WI38 (cell line): Measurements from ENCODE around the gene MRC2.

Experiments used
- H3K4me3 ChIP-seq: 2 replicates; pipeline ENCODE4 v1.5.1; 2011; ENCODE audit warnings: low read depth, mild to moderate bottlenecking, control low read depth, low read length
- CTCF ChIP-seq: IDR thresholded peaks from 2 replicates; pipeline ENCODE4 v1.5.1; 2012; ENCODE audit warnings: low read depth, mild to moderate bottlenecking, control low read depth, low read length

The MRC2 gene

DNA sequence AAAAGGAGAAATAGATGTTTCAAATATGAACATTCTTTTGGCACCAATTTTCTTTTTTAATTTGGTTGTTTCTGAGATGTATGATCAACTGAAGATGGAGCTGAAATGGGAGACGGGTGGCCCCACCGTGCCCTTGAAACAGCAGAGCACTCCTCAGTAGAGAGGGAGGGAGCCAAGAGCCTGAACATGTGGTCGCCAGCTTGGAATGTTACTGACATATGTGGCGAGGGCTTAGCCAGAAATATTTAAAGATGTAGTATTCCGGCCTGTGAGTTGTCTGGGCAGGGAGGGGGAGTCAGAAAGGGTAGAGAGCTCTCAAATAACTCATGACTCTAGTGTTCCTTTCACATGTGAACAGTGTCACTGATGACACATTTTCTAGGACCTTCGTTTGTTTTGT is 13.3 kb upstream of the MRC2 start:
- TF ChIP-seq CTCF: no peak
- H3K4me3 ChIP-seq: no peak overlapping the region

DNA sequence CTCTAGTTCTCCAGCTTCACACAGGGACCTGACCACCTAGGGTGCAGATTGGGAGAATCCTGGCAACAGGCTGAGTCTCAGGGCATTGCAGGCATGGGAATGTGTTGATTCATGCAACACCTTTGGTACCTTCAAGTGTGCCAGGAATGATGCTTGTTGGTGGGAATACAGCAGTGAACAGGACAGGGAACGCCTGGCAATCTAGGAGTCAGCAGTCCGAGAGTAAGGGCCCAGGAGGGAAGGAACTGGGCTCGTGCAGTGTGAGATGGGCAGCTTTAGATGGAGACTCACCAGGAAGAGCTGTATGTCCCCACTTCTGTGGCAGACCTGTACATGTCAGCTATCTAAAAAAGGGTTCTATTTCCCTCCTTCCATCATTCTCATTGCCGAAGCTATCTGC is 12.0 kb upstream of the MRC2 start:
- H3K4me3 ChIP-seq: no peak overlapping the region
- no peak for TF ChIP-seq CTCF

GRCh38 chr17:62616993-62617893 is 10.2 kb upstream of the MRC2 start:
- TF ChIP-seq CTCF: no peak

GRCh38 chr17:62617894-62618472 is 9.5 kb upstream of the MRC2 start:
- no peak overlapping the region for H3K4me3 ChIP-seq
- TF ChIP-seq CTCF: no peak

More at GRCh38 chr17:62616993-62617893, 10.2 kb upstream of the MRC2 start:
- H3K4me3 ChIP-seq: no peak overlapping the region

DNA sequence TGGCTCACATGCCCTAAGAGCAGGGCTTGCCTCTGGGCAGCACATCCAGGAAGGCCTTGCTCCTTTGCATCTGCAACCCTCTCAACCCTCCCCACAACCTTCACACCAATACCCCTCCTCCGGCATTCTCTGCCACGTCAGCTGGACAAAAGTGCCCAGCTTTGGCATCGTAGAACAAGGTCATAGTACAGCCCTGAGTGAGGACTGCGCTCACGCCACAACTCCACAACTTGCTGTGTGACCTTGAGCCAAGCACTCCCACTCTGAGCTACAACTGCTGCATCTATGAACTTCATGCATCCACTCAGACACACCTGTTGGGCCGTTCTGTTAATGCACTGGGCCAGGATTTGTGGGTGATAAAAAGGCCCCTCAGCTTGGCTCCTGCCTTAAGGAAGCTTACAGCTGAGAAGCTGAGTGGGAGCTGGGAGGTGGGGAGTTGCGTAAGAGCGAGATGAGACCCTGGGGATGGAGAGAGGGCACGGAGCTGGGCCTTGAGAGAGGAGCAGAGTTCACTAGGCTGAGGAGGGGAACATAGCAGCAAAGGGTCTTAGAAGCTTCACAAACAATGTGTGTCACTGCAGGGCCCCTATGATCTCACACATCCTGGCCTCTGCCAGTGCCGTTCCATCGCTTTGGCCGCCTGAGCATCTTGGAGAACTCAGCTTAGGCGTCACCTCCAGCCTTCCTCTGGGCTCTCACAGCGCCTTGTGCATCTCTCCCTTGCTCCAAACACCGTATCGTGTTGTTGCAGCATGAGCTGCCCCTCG is 8.6 kb upstream of the MRC2 start:
- no peak overlapping the region for H3K4me3 ChIP-seq
- no peak for TF ChIP-seq CTCF

DNA sequence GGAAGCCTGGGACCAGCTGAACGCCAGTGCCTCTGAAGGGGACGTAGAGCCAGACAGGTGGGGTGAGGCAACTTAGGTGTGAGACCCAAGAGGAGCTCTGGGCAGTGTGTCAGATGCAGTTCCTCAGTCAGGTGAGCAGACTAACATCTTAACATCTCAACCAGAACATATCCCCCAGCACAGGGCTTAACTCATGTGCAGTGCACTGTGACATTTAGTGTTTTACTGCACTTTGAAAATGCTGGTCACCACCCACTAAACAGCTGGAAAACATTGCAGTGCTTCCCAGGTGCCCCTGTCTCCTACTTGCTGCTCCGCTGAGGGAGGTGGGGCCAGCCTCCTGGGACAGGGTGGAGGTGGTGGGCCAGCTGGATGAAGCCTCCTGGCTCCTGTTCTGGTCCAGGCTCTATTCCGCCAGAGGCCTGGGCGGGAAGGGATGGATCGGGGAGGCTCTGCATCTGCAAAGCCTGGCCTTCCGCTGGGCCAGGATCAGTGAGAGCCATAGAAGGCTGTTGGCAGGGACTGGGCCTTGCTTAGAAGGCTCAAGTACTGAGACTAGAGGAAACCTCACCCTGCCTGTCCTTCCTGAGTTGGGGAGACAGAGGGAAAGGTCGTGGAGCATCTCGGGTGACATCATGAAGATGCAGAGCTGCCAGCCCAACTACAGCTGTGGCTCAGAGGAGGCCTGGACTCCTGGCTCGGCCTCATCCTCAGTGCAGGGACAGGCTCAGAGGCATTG is 7.9 kb upstream of the MRC2 start:
- no peak overlapping the region for H3K4me3 ChIP-seq
- no peak for TF ChIP-seq CTCF
